Measurements from ENCODE around the gene C15orf62. TPM values are rescaled to one million over a fixed set of nuclear protein-coding genes. Genes with fewer than 3 reads are reported as not detected.

The C15orf62 gene
- total RNA-seq, 2 donors from 2014 or later: 0.46 to 0.57 TPM

DNA sequence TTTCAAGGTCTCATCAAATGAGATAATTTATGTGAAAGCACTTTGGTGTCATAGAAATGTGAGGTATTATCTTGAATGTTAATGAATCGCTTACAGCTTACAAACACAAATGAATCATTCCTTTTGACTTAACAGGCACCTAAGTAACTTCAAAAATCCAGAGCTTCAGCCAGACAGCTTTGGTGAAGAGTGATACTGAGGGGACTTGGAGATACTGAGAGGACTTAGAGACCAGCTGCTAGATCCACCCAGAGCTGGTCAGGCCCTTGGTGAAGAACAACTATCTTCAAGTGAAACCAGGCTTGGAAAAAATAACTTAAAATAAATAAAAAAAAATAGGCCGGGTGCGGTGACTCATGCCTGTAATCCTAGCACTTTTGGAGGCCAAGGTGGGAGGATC, 20.9 kb downstream of the C15orf62 start:
- H3K36me3 Mint-ChIP-seq (ENCODE audit: low read depth): peaks cover 16% of the 10 kb centered on the region
- no peak overlapping the region for H3K27ac ChIP-seq (ENCODE audit: low read depth, low read length)
- H3K4me1 ChIP-seq (ENCODE audit: control insufficient read depth, insufficient read depth, low read length): peaks cover 7% of the 10 kb centered on the region

DNA sequence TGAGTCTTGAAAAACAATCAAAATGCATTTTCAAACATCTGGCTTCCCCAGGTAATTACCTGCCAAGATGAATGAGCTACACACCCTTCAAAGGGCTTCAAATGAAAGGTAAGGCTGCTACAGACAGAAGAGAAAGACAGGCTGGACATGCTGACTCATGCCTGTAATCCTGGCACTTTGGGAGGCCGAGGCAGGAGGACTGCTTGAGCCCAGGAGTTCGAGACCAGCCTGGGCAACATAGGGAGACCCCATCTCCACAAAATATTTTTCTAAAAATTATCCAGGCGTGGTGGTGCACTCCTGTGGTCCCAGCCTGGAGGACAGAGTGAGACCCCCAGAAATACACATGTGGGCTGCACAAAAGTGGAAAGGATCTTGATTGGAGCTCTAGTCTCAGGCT, 22.6 kb downstream of the C15orf62 start:
- no peak overlapping the region for H3K27ac Mint-ChIP-seq
- TF ChIP-seq, protein P1, sequence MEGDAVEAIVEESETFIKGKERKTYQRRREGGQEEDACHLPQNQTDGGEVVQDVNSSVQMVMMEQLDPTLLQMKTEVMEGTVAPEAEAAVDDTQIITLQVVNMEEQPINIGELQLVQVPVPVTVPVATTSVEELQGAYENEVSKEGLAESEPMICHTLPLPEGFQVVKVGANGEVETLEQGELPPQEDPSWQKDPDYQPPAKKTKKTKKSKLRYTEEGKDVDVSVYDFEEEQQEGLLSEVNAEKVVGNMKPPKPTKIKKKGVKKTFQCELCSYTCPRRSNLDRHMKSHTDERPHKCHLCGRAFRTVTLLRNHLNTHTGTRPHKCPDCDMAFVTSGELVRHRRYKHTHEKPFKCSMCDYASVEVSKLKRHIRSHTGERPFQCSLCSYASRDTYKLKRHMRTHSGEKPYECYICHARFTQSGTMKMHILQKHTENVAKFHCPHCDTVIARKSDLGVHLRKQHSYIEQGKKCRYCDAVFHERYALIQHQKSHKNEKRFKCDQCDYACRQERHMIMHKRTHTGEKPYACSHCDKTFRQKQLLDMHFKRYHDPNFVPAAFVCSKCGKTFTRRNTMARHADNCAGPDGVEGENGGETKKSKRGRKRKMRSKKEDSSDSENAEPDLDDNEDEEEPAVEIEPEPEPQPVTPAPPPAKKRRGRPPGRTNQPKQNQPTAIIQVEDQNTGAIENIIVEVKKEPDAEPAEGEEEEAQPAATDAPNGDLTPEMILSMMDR (conservative IDR thresholded peaks at IDR 0.05): no peak
- no peak overlapping the region for H3K27ac ChIP-seq (ENCODE audit: low read depth, low read length)
- H3K9ac ChIP-seq (ENCODE audit: extremely low read depth, low read length, poor library complexity, severe bottlenecking): no peak overlapping the region
- H3K36me3 Mint-ChIP-seq (ENCODE audit: low read depth): peaks cover 16% of the 10 kb centered on the region
- no peaks in the 10 kb centered on the region for H3K27me3 ChIP-seq (ENCODE audit: control insufficient read depth, insufficient read depth, low read length, poor library complexity, severe bottlenecking)
- H3K9me3 ChIP-seq (ENCODE audit: control insufficient read depth, low read length): no peaks in the 10 kb centered on the region
- DNase-seq: no peak
- no peaks in the 10 kb centered on the region for H3K9me3 Mint-ChIP-seq
- no peak overlapping the region for H3K4me3 ChIP-seq (ENCODE audit: low read length)
- 90 to 99% methylated on average over 2 to 3 of the region's 3 CpGs for WGBS, 2 experiments (ENCODE audit: insufficient coverage in 1 of 2, insufficient read length in 1 of 2)
- H3K4me1 Mint-ChIP-seq: peaks cover 33% of the 10 kb centered on the region
- no peaks in the 10 kb centered on the region for H3K27me3 Mint-ChIP-seq (ENCODE audit: insufficient read depth)
- peaks cover 6% of the 10 kb centered on the region for H3K36me3 ChIP-seq (ENCODE audit: control insufficient read depth, insufficient read depth, low read length)
- no peak overlapping the region for H3K4me3 Mint-ChIP-seq
- H3K4me1 ChIP-seq (ENCODE audit: control insufficient read depth, insufficient read depth, low read length): peaks cover 3% of the 10 kb centered on the region

More for the DNA sequence above, 20.9 kb downstream of the C15orf62 start:
- no peaks in the 10 kb centered on the region for H3K9me3 Mint-ChIP-seq
- H3K27ac Mint-ChIP-seq: no peak overlapping the region
- no peak for DNase-seq
- no peak overlapping the region for H3K4me3 ChIP-seq (ENCODE audit: low read length)
- H3K27me3 ChIP-seq (ENCODE audit: control insufficient read depth, insufficient read depth, low read length, poor library complexity, severe bottlenecking): no peaks in the 10 kb centered on the region
- no peaks in the 10 kb centered on the region for H3K9me3 ChIP-seq (ENCODE audit: control insufficient read depth, low read length)
- peaks cover 42% of the 10 kb centered on the region for H3K4me1 Mint-ChIP-seq
- H3K27me3 Mint-ChIP-seq (ENCODE audit: insufficient read depth): no peaks in the 10 kb centered on the region
- no peak overlapping the region for H3K4me3 Mint-ChIP-seq
- WGBS, 2 experiments (ENCODE audit: insufficient coverage in 1 of 2, insufficient read length in 1 of 2): 78 to 91% methylated on average over 2 to 3 of the region's 3 CpGs
- H3K9ac ChIP-seq (ENCODE audit: extremely low read depth, low read length, poor library complexity, severe bottlenecking): no peak overlapping the region
- TF ChIP-seq, protein P1 (conservative IDR thresholded peaks at IDR 0.05): no peak
- peaks cover 6% of the 10 kb centered on the region for H3K36me3 ChIP-seq (ENCODE audit: control insufficient read depth, insufficient read depth, low read length)

DNA sequence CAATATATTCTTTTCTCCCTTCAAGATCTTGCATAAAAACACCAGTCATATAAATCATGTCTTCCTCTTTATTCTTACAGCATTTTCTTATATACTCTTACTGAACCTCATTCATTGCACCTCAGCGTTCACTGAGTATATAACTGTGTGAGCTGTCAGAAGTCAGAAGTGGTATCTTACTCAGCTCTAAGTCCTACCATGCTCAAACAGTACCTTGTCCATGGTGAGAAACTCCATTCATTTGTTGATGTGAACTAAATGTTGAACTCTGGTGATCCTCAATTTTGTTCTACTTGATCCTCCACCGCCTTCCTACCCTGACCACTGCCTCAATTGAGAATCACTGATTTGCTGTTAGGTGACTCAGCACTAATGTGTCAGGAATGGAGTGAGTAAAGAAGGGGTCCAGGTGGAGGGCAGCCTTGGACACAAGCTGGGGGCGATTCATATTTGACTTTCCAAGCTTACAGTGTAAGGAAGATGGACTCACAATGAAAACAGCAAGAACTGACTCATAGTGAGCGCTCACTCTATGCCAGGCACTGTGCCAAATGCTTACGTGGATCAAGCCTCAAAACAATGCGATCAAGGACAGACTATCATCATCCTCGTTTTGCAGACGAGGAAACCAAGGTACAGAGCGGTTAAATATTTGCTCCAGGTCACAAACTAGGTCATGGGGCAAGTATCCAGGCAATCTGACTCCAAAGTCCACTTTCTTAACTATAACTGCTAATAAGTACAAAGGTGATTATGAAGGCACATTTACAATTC, 23.6 kb downstream of the C15orf62 start:
- no peaks in the 10 kb centered on the region for H3K27me3 Mint-ChIP-seq (ENCODE audit: insufficient read depth)
- Histone ChIP-seq H3K4me1 (ENCODE audit: control insufficient read depth, insufficient read depth, low read length) (peaks cover 3% of the 10 kb centered on the region), H3K27me3 (ENCODE audit: control insufficient read depth, insufficient read depth, low read length, poor library complexity, severe bottlenecking) (no peaks in the 10 kb centered on the region), H3K9ac (ENCODE audit: extremely low read depth, low read length, poor library complexity, severe bottlenecking) (no peak overlapping the region), H3K4me3 (ENCODE audit: low read length) (no peak overlapping the region), H3K9me3 (ENCODE audit: control insufficient read depth, low read length) (no peaks in the 10 kb centered on the region), H3K27ac (ENCODE audit: low read depth, low read length) (no peak overlapping the region), H3K36me3 (ENCODE audit: control insufficient read depth, insufficient read depth, low read length) (peaks cover 6% of the 10 kb centered on the region)
- TF ChIP-seq, protein P1 (conservative IDR thresholded peaks at IDR 0.05): no peak
- WGBS, 2 experiments (ENCODE audit: insufficient coverage in 1 of 2, insufficient read length in 1 of 2): 96 to 99% methylated on average over 7 to 9 of the region's 9 CpGs
- H3K4me1 Mint-ChIP-seq: peaks cover 30% of the 10 kb centered on the region
- no peaks in the 10 kb centered on the region for H3K9me3 Mint-ChIP-seq
- H3K27ac Mint-ChIP-seq: peak overlapping the region; percentile 15
- no peak for DNase-seq
- H3K36me3 Mint-ChIP-seq (ENCODE audit: low read depth): peaks cover 16% of the 10 kb centered on the region
- no peak overlapping the region for H3K4me3 Mint-ChIP-seq

Measured in endodermal cell (in vitro differentiated cells).